GM18508 (cell line): Measurements from ENCODE around the gene ANKS1B.
"Not testable (repeated sequence)": the region's sequence is repeated elsewhere in the genome, so short reads cannot be mapped to it uniquely, and the experiment has no call there.

Source experiments
- ATAC-seq: cut with Tn5 transposase; IDR thresholded peaks from one replicate; pipeline ENCODE4 v1.9.1; 2021; ENCODE audit warnings: moderate number of reproducible peaks; ENCODE audit not compliant: insufficient read depth, unreplicated experiment

Gene ANKS1B

GRCh38 chr12:98767248-98767647 lies 1217.5 kb downstream of the ANKS1B start:
- ATAC-seq, result no peak

- no peak for ATAC-seq
Observed at GRCh38 chr12:98763656-98764055, 1221.1 kb downstream of the ANKS1B start.

- ATAC-seq, result no peak
Observed at GRCh38 chr12:98758331-98758730, 1226.4 kb downstream of the ANKS1B start.

- ATAC-seq, result no peak
Observed at GRCh38 chr12:98757455-98757854, 1227.3 kb downstream of the ANKS1B start.

- not testable (repeated sequence) for ATAC-seq
Observed at GRCh38 chr12:98755855-98756254, 1228.9 kb downstream of the ANKS1B start.

- peak; percentile 99 for ATAC-seq
Observed at GRCh38 chr12:98754095-98754494, 1230.6 kb downstream of the ANKS1B start.

GRCh38 chr12:98752726-98753125 lies 1232.0 kb downstream of the ANKS1B start:
- no peak for ATAC-seq

GRCh38 chr12:98751580-98752115 lies 1233.1 kb downstream of the ANKS1B start:
- no peak for ATAC-seq

- no peak for ATAC-seq
Observed at GRCh38 chr12:98750511-98750910, 1234.2 kb downstream of the ANKS1B start.

- ATAC-seq, result no peak
Observed at GRCh38 chr12:98748463-98748862, 1236.3 kb downstream of the ANKS1B start.

- no peak for ATAC-seq
Observed at GRCh38 chr12:98745578-98746391, 1239.0 kb downstream of the ANKS1B start.

GRCh38 chr12:98744680-98745079 lies 1240.1 kb downstream of the ANKS1B start:
- ATAC-seq, result no peak

GRCh38 chr12:98743362-98743953 lies 1241.3 kb downstream of the ANKS1B start:
- ATAC-seq, result peak; percentile 52

GRCh38 chr12:98741556-98742265 lies 1243.0 kb downstream of the ANKS1B start:
- no peak for ATAC-seq

- ATAC-seq, result no peak
Observed at GRCh38 chr12:98741196-98741555, 1243.6 kb downstream of the ANKS1B start.

- no peak for ATAC-seq
Observed at GRCh38 chr12:98740751-98741150, 1244.0 kb downstream of the ANKS1B start.

GRCh38 chr12:98738539-98738938 lies 1246.2 kb downstream of the ANKS1B start:
- no peak for ATAC-seq

- ATAC-seq, result no peak
Observed at GRCh38 chr12:98738002-98738401, 1246.7 kb downstream of the ANKS1B start.

GRCh38 chr12:98737322-98737712 lies 1247.4 kb downstream of the ANKS1B start:
- ATAC-seq, result no peak

- ATAC-seq, result no peak
Observed at GRCh38 chr12:98736352-98737321, 1248.1 kb downstream of the ANKS1B start.
